ENCODE measurements around the gene SGPP1.
"Not testable (repeated sequence)": the region's sequence is repeated elsewhere in the genome, so short reads cannot be mapped to it uniquely, and the experiment has no call there.

Gene SGPP1

DNA sequence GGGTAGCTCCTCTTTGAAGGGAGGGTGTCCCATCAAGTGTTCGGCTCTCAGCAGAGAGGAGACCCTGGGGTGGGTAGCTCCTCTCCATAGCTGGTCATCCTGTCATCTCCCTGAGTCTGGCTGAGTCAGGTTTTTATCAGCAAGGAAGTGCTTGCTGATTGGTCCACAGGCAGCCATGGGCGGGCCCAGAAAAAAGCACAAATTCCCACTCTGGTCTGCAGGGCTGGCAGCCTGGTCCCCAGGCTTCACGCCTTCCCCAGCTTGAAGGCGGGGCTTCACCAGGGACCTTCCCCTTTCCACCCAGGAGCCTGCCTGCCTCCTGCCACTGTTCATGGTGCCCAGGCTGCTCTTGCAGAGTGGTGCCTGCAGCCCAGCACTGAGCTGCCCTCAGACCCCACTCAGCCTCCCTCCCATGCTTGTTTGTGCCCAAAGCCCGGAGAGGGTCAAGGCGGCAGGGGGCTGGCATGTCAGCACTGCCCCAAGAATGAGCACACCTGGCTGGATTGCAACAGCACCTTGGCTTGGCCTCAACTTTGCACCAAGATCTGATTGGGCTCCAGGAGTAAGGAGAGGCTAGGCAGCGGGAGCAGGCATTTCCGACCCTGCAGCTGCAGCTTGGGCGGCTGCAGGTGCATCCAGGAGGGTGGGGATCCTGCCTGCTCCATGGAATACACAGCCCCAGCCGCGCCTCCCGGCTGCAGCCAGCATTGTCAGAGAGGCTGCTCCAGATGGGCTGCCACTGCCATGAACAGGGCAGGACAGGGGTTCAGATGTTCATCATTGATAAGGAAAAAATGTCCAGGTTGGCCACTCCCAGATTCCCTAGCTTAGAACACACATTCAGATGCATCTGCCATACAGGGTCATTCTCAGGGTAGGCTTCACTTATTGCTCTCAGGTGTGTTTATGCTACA is 64.2 kb downstream of the SGPP1 start:
- H3K4me3 ChIP-seq (ENCODE audit: low read length), result no peak overlapping the region
- DNase-seq (ENCODE audit: low read depth), result no peak
- TF ChIP-seq, protein P1, sequence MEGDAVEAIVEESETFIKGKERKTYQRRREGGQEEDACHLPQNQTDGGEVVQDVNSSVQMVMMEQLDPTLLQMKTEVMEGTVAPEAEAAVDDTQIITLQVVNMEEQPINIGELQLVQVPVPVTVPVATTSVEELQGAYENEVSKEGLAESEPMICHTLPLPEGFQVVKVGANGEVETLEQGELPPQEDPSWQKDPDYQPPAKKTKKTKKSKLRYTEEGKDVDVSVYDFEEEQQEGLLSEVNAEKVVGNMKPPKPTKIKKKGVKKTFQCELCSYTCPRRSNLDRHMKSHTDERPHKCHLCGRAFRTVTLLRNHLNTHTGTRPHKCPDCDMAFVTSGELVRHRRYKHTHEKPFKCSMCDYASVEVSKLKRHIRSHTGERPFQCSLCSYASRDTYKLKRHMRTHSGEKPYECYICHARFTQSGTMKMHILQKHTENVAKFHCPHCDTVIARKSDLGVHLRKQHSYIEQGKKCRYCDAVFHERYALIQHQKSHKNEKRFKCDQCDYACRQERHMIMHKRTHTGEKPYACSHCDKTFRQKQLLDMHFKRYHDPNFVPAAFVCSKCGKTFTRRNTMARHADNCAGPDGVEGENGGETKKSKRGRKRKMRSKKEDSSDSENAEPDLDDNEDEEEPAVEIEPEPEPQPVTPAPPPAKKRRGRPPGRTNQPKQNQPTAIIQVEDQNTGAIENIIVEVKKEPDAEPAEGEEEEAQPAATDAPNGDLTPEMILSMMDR (conservative IDR thresholded peaks at IDR 0.05; ENCODE audit: low read depth, low read length), result no peak

DNA sequence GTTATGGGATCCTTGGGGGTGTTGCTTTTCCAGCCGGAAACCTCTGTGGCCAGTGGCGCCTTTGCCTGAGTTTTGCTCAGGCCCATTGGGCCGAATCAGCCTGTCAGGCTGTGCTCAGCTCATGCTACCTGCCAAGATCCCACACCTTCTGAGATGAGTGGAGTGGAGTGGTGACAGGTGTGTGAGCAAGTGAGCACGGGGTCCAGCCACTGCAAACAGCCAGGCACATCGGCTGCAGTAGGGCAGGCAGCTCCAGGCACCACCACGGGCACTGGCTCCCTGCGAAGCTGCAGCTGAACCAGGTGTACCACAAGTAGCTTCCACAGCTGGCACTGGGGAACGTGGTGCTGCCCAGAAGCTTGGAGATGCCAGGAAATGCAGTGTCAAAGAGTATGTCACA is 65.1 kb downstream of the SGPP1 start:
- TF ChIP-seq, protein P1 (conservative IDR thresholded peaks at IDR 0.05; ENCODE audit: low read depth, low read length), result no peak
- no peak for DNase-seq (ENCODE audit: low read depth)
- no peak overlapping the region for H3K4me3 ChIP-seq (ENCODE audit: low read length)

GRCh38 chr14:63661881-63662280 is 66.0 kb downstream of the SGPP1 start:
- not testable (repeated sequence) for H3K4me3 ChIP-seq (ENCODE audit: low read length); DNase-seq (ENCODE audit: low read depth)

- DNase-seq (ENCODE audit: low read depth), result no peak
- no peak overlapping the region for H3K4me3 ChIP-seq (ENCODE audit: low read length)
- TF ChIP-seq, protein P1 (conservative IDR thresholded peaks at IDR 0.05; ENCODE audit: low read depth, low read length), result no peak
These were observed 68.1 kb downstream of the SGPP1 start for GRCh38 chr14:63659726-63660125.

- DNase-seq (ENCODE audit: low read depth), result no peak
- TF ChIP-seq, protein P1 (conservative IDR thresholded peaks at IDR 0.05; ENCODE audit: low read depth, low read length), result no peak
- no peak overlapping the region for H3K4me3 ChIP-seq (ENCODE audit: low read length)
These were observed 71.7 kb downstream of the SGPP1 start for GRCh38 chr14:63656194-63656593.

- TF ChIP-seq, protein P1 (conservative IDR thresholded peaks at IDR 0.05; ENCODE audit: low read depth, low read length), result no peak
- DNase-seq (ENCODE audit: low read depth), result no peak
- H3K4me3 ChIP-seq (ENCODE audit: low read length), result no peak overlapping the region
These were observed 72.9 kb downstream of the SGPP1 start for GRCh38 chr14:63654936-63655335.

DNA sequence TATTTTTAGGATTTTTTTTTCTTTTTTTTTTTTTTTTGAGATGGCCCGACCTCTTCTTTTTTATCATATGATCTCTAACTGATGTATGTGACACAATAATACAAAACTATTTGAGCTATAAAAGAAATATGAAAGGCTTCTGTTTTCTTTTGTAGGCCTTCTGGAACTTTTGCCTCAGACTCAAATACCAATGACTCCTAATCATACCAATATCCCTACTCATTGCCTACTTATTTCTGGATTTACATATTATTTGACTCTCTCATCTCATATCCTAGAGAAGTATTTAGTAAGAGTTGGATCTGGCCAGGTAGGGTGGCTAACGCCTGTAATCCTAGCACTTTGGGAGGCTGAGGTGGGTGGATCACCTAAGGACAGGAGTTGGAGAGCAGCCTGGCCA is 73.5 kb downstream of the SGPP1 start:
- DNase-seq (ENCODE audit: low read depth), result no peak
- TF ChIP-seq, protein P1 (conservative IDR thresholded peaks at IDR 0.05; ENCODE audit: low read depth, low read length), result no peak
- no peak overlapping the region for H3K4me3 ChIP-seq (ENCODE audit: low read length)
